ENCODE results near the gene UBE2O.
A peak's percentile ranks its signal among the peaks of the same experiment; 100 is the strongest.

UBE2O gene

GRCh38 chr17:76462556-76463290 lies 9.8 kb upstream of the UBE2O start:
- no peak for DNase-seq

GRCh38 chr17:76461765-76462555 lies 9.0 kb upstream of the UBE2O start:
- no peak for DNase-seq

- DNase-seq = no peak
These were observed 6.7 kb upstream of the UBE2O start for GRCh38 chr17:76459674-76460073.

GRCh38 chr17:76458580-76459490 lies 5.9 kb upstream of the UBE2O start:
- peak; percentile 40 for DNase-seq

GRCh38 chr17:76453431-76453743 lies 435 bp upstream of the UBE2O start:
- DNase-seq = no peak

GRCh38 chr17:76452127-76452659 lies 759 bp downstream of the UBE2O start:
- peak; percentile 40 for DNase-seq

GRCh38 chr17:76451506-76451905 lies 1.4 kb downstream of the UBE2O start:
- no peak for DNase-seq

GRCh38 chr17:76449126-76449525 lies 3.8 kb downstream of the UBE2O start:
- DNase-seq = no peak

GRCh38 chr17:76447931-76448652 lies 4.9 kb downstream of the UBE2O start:
- no peak for DNase-seq

- DNase-seq = no peak
These were observed 6.3 kb downstream of the UBE2O start for GRCh38 chr17:76446449-76447231.

GRCh38 chr17:76445697-76446448 lies 7.1 kb downstream of the UBE2O start:
- DNase-seq = no peak

GRCh38 chr17:76444518-76445311 lies 8.2 kb downstream of the UBE2O start:
- no peak for DNase-seq

GRCh38 chr17:76442341-76443338 lies 10.3 kb downstream of the UBE2O start:
- DNase-seq = no peak

GRCh38 chr17:76441686-76442340 lies 11.1 kb downstream of the UBE2O start:
- DNase-seq = no peak

- DNase-seq = no peak
These were observed 12.1 kb downstream of the UBE2O start for GRCh38 chr17:76440751-76441362.

GRCh38 chr17:76439314-76439928 lies 13.5 kb downstream of the UBE2O start:
- DNase-seq = no peak

GRCh38 chr17:76438906-76439305 lies 14.0 kb downstream of the UBE2O start:
- no peak for DNase-seq

All from stimulated activated CD8-positive, alpha-beta memory T cell treated with anti-CD3 and anti-CD28 coated beads, Interleukin-4, amount 100 ng/mL, for 48 hours (primary cell).